Stimulated activated CD8-positive, alpha-beta memory T cell treated with anti-CD3 and anti-CD28 coated beads, Interleukin-4, amount 100 ng/mL, for 24 hours (primary cell): ENCODE results near the gene ADAMTS17.

Experiments used
- DNase-seq: peaks from one replicate; pipeline ENCODE4 v3.0.0-alpha.2; 2020; ENCODE audit warnings: low read depth

ADAMTS17 gene

DNA sequence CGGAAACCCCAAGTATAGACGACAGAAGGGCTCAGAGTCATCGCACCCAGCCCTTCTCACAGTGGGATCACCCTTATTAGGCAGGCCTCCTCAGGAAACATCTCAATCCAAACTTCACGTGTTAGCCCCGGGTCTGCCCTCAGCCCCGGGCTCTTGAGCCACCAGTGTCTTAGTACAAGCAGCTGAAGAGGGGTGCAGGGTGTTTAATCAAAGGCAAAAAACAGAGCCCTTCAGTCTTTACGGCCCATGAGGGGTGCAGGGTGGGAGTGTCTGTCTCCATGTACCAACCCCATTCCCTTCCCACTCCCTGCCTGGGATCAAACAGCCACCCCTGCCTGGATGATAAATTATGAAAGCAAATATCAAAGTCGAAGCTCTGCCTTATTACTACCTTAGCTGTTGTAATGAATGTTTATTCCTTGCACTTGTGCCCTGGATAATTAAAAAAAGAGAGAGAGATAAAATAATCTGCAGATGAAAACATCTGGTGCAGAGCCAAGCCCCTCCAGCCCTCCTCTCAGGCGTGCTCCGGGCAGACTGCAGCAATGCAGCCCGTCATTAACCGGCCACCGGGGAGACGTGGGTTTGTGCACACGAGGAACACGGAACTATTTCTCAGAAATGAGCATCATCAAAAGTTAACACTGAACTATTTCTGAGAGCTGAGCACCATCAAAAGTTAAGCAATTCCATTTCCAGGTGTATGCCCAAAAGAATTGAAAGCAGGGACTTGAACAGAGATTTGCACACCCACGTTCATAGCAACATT is 64.5 kb downstream of the ADAMTS17 start:
- DNase-seq = no peak

DNA sequence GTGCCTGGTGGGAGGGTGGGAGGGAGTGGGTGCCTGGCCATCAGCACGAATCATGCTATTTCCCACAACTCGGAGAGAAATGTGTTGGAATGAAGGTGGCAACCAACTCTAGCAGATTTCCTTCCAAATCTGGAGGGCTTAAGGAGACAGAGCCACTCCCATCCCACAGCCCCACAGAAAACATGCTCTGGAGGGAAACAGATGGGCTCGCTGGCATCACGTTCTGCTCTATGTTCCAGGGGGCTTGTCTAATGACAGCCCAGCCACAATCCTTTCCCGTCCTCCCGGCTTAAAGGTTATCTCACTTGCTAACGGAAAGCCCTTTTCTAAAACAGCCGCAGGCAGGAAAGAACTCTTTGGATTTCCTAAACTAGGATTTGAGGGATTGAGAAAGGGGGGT is 65.3 kb downstream of the ADAMTS17 start:
- DNase-seq = no peak

DNA sequence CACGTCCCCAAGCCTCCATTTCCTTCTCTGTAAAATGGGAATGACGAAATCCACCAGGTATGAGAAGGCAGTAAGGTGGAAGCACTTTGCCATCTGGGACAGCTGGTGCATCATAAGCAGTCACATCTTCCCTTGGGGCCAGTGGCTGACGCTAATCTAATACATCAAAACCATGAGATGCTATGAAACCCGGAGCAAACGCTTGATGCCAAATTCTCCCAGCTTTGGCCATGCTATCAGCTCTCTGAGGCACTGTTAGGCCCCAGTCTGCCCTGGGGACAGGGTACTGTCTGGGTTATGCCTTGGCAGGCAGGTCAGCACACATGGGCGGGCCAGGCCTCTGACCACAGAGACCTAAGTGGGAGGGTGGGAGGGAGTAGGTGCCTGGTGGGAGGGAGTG is 66.1 kb downstream of the ADAMTS17 start:
- no peak for DNase-seq

DNA sequence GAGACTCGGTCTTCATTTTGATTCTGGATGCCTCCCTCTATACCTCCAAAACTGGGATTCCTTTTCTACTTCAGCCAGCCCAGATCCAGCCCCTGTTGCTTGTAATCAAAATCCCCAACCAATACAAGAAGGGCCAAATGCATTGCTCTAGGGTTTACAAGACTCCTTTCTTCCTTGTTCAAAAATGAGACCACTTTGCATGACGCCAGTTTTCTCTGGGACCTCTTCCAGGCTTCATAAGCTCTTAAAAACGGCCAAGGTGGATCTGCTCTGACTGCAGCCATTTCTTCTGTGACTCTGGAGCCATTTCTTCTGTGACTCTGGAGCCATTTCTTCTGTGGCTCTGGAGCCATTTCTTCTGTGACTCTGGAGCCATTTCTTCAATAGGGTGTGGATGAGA is 71.9 kb downstream of the ADAMTS17 start:
- no peak for DNase-seq

DNA sequence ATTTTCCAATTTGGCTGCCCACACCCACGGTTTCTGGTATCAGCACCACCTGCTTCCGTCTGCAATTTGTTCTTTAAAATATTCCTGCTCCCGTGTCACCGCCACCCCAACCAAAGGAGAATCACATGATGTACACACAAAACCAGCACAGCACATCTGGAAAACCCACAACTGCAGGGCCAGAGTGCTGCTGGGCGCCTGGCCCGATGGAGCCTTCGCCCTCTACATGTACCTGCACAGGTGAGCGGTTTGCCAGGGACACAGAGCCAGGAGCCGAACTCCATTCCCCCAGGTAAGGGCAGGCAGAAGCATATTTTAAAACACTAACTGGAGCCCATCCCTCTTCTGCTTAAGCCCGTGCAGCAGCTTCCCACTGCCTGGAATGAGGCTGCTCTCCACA is 75.6 kb downstream of the ADAMTS17 start:
- DNase-seq = no peak

DNA sequence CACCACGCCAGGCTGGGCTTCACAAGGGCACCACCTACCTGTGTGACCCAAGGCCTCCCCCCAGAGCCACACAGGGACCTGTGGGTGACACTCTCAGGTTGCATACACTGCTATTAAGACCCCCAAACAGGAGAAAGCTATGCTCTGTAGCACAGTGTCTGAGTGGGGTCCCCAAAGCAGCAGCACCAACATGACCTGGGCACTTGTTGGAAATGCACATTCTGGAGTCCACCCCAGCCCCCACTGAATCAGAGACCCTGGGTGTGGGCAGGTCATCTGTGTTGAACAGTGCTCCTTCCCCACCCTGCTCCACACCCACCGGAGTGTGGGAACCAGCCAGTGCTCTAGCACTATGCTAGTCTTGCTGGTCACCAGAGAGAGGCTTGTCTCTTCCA is 76.1 kb downstream of the ADAMTS17 start:
- no peak for DNase-seq

DNA sequence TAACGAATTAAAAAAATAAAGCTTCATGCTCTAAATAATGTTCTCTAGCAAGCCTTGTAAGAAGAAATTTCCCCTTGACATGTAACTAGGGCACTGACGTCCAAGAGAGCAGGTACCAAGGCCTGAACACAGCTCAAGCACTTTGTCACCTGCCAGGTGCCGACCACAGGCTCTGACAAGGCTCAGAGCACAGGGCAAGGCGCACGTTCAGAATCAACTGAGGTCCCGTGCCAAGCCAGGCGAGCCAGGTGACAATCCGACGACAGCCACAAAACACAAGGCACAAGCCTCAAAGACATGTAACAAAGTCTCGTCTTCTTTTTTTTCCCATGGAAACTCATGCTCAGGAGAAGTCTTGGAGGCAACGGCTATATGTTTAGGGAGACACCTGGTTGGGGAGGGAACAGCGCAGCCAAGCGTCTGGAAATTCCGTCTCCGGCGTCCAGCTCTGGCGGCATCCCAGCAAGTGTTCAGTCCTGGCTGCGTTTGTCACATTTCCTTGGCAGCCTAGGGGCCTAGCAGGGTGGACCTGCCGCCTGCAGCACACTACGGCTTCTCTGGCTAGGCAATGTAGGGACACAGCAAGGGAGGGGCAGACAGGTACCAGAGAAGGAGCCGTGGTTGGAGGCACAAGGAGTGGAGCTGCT is 76.7 kb downstream of the ADAMTS17 start:
- no peak for DNase-seq

DNA sequence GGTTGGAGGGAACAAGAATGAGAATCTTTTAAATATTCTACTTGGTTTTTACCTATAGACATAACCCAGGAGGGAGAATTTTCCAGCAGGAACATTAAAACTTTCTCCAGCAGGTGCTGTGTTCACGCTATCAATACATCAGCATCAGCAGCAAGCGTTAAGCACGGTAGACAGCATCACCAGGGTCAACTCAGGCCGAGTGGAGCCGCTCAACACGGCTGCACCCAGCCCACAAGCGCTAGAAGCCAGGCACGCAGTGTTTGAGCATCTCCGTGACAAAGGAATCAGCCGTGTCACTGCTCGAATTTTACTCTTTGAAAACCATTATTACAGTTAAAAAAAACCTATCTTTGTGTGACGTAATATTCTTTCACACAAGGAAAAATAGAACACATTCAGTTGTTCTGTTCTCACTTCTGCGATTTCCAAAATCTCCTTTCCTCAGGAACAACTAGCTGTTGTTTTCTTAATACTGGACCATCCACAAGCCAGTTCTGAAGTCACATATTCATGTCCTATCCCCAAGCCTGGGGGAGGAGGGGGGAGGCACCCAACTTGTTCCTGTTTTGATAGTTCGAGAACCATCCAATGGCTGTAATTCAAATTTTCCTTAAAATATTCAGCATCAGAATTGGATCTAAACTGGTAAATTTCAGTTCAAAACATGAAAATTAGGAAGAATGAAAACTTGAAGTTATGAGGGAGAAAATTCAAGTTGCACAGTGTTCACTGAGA is 77.9 kb downstream of the ADAMTS17 start:
- DNase-seq = no peak

DNA sequence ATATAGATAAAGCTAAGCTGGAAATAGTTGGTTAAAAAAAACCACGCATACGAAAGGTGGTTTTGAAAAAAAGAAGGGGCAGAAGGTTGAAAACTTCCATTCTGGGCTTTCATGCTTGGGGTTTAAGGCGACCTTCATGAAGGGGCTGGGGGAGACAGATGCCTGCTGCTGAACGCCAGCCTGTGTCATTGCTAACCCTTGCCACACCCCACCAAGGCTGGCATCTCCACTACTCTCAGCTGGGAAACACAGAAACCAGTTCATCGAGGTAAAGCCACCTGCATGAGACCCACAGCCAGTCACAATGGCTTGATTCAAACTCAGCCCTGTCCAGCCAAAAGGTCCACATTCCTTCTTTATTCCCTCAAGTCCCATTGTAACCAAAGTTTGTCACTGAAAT is 78.7 kb downstream of the ADAMTS17 start:
- no peak for DNase-seq

DNA sequence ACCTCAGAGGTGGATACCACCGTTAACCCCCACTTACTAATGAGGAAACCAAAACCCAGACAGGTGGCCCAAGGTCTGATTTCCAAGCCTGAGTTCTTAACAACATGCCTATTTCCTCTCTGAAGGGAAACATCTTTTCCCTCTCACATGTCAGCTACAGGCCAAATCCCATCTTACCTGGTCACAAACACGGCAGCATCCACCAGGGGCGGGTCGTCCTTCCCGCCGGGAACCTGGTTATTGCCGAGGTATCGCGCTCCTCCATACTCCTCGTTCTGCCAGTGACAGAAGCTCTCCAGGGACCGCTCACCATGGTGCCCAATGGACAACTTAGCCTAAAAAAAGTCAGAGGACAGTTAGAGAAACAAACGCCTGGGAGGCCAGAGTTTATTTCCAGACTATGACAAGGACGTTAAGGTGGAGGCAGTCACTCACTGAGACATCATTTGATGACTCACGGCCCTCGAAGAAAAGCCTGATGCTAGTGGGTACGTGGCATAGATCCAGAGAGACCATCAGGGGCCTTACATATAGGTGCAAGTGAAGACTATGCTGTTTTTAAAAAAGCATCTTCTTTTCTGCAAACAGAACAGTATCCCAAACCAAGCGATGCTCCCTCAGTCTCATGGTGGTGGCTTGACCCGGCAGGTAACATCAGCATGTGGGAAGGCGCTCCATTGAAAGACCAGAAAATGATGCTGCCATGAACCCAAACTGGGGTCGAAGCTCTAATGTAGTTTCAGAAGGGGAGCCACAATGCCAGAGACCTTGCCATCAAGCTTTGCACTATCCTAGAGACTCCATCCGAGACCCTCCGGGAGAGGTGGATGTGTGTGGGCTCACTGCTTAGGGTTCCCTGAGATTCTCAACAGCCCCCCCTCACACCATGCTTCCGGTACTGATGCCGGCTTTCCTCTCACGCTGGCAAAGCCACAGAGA is 80.2 kb downstream of the ADAMTS17 start:
- no peak for DNase-seq

DNA sequence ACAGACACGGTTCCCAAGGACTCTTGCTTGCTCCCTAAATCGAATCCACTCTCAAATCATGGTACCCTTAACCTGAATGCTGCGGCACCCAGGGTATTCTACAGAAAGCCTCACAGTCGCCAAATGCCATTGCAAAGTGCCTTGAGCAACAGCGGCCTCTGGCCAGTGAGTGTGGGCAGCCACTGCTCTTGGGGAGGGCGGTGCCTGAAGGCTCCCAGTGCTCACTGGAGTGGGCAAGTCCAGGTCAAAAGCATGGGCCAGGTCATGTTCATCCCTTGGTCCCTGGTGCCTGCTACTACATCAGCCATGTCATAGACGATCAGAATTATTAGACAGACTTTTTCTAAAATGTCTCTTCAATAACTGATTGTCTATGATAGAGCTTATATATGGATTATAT is 82.5 kb downstream of the ADAMTS17 start:
- no peak for DNase-seq

DNA sequence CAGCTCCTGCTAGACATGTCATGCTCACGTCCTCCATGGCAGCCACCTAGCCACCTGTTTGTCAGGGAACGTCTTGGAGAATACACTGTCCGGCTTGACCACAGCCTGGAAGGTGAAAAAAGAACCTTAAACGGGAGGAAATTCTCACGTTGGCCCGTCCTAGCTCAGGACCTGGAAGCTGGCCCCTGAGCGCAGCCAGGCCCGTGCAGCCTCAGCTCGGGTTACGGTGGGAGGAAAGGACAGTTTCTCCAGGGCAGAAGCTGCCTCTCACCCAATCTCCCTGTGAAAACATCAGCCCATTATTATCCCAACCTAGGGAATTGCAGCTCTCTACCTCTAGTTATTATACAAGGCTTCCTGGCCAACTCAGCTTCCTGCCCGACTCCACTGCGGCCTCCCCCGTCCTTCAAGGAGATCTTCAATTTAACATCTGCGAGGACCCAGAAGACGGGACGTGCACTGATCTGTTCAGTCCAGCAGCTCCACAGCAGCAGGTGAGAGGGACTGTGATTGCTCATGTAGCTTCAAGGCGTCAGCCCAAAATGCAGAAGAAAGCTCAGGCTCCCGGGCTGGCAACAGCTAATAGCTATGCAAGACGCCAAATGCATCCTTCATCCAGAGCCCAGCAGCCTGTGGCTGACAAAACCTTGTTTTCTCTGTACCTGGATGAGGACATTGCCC is 84.7 kb downstream of the ADAMTS17 start:
- DNase-seq = no peak

DNA sequence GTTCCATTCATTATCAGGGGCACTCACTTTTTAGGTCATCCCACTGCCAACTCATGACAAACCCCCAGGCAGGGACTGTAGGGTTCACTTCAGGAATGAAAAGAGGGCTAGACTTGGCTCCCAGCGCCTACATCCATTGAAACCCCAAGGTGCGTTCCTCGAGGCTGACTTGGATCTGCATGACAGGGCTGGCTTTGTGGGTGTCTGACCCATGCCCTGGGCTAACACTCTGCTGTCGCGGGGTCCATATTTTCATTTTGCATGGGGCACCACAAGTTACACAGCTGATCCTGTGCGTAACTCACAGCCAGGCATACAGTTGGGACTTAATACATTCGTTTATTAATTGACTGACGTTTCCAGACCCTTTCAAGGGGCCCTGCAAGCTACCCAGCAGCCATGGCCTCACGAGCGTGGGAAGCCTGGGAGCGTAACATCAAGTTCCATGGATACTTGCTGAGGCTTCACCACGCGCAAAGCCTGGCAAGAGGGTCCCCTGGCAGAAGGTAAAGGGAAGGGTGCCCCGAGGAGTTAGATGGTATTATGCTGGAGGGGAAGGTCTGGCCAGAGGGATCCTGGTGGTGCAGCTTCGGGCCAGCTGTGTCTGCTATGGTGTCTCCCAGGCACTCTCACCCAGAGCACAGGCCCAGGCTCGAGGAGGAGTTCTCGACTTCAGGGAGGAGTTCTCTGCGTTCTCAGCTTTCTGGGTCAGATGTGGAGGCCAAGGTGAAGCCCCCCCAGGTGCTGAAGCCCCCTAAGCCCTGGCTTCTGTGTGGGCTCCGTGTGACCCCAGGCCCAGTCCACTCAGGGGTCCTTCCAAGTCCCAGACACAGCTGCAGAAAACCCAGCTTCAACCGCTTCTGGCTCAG is 85.4 kb downstream of the ADAMTS17 start:
- no peak for DNase-seq

DNA sequence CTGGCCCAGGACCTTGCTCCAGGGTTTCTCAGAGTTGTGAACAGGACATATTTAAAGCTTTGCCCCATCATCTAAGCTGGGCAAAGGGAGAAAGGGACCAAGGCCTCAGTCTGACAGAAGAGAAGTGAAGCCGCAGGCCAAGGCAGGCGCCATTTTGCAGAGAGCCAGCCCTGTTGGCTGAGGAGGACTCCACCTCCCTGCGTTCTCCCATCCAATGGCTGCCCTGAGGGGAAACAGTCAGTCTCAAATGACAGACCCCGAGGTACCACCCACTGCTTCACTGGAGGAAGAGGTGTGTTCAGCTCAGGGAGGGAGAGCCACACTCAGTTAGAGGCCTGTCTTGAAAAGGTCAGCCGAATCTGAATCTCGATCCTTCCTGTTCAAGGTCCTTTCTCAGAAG is 86.1 kb downstream of the ADAMTS17 start:
- DNase-seq = no peak

DNA sequence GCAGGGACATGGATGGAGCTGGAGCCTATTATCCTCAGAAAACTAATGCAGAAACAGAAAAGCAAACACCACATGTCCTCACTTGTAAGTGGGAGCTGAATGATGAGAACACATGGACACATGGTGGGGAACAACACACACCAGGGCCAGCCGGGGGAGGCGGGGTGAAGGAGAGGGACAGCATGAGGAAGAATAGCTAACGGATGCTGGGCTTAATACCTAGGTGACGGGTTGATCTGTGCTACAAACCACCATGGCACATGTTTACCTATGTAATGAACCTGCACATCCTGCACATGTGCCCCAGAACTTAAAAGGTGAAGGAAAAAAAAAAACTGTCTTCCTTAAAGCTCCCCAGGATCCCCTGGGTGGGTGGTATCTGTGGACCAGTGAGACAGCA is 87.1 kb downstream of the ADAMTS17 start:
- DNase-seq = no peak

DNA sequence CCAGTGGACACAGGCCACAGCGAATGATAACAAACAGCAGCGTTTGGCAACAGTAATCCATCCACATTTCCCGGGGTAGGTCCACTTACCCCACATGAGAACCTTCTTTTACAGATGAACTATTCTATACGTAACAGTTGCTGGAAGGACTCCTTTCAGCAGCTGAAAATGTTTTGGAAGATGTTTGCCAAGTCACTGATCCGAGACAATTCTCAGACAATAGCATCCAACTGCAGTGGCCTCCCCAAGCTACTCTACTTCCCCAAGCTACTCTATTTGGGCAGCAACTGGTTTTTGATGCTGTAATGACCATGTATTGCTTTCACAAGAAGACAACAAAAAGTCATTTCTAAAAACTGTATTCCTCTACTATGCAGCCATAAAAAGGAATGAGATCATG is 87.5 kb downstream of the ADAMTS17 start:
- no peak for DNase-seq

DNA sequence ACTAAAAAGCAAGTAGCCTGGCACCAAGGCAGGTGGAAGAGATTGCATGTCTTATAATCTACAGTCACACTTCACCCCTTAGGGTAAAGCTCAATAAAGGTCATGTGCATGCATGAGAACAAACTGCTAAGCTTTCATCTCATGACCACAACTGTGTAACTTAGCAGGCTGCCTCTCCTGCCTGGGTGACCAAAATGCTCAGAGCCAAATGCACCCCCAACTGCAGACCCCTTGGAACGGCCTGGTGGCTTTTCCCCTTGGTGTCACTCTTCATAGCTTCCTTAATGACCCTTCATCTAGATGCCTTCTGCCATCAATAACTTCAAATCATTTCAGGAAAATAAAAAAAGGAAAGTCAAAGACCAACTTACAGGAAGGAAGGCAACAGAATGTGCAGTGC is 88.1 kb downstream of the ADAMTS17 start:
- no peak for DNase-seq

DNA sequence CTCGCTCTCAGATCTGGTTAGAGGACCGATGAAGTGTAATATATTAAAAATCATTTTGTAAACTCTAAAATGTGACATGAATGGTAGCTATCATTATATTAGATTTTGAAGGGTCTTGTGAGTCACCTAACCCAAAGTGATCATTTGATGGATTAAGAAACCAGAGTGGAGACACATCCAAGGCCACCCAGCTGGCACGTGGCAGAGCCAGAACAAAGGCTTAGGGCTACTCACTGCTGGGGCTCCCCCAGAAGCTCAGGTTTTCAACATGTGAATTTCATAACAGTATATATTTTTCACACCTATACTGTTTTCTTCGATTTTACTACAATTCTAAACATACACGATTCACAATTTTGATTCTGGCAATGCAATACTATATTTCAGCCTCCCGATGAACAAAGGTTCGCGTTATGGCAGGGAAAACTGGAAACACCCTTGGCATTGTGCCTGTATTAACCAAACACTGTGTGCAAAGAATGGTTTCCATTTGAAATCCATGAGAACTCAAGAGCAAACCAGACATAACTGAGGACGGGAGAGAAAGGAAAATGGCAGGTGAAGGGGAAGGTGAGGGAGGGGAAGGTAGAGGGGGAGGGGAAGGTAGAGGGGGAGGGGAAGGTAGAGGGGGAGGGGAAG is 88.9 kb downstream of the ADAMTS17 start:
- no peak for DNase-seq

DNA sequence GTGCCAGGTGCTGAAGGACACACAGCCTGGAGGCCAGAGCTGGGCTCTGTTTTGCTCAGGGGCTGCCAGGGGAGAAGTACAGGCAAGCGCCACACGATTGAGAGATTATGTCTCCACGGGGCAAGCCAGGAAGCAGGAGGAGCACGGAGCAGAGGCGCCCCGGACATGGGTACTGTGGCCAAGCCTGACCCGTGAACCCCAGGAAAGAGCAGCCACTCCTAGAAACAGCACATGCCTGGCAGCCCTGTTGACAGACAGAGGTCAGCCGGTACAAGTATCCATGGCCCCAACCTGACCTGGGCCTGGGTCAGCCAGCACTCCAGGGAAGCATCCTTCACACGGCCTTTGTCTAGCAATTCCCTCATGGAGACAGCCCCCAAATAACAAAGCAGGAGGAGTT is 89.4 kb downstream of the ADAMTS17 start:
- DNase-seq = no peak

DNA sequence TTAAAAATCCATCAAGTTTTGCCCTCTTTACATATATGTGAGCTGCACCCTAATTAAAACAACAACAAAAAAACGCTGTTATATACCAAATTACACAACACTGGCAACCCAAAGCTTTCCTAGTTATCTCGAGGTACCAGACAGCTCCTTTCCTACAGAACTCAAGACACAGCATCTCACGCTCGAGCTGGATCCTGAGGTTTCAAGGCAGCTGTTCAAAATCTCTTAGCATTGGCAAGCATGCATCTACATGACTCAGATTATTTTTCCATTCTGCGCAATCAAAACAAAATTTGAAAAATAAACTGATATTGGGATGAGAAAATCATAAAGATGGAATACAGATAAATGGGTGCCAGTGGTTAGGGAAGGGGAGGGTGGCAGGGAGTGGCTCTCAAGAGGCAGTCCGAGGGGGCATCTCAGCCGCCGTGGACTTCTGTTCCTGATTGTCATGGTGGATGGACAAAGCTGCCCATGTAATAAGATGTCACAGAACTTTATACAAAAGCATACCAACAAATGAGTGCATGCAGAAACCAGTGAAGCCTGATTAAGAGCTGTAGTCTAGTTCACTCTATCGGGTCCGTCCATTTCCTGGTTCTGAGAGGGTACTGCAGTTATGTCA is 91.5 kb downstream of the ADAMTS17 start:
- no peak for DNase-seq
